Stimulated activated CD4-positive, alpha-beta T cell treated with anti-CD3 and anti-CD28 coated beads, Interleukin-1b, Interleukin-23, amount 100 ng/mL, for 24 hours (primary cell): Measurements from ENCODE around the gene ST14.

ENCODE experiments used
- DNase-seq, 4 experiments: peaks; one replicate each; pipeline ENCODE4 v3.0.0-alpha.2; 2020; ENCODE audit warnings: low read depth in 4 of 4, low spot score in 1 of 4

Gene ST14

GRCh38 chr11:130133716-130134115 lies 25.9 kb upstream of the ST14 start:
- DNase-seq, result no peak

- no peak for DNase-seq
Measured at GRCh38 chr11:130136107-130136506, 23.5 kb upstream of the ST14 start.

GRCh38 chr11:130137999-130138398 lies 21.6 kb upstream of the ST14 start:
- no peak for DNase-seq

- no peak for DNase-seq
Measured at GRCh38 chr11:130139401-130139800, 20.2 kb upstream of the ST14 start.

- DNase-seq, result no peak
Measured at GRCh38 chr11:130141561-130142341, 17.8 kb upstream of the ST14 start.

- no peak for DNase-seq
Measured at GRCh38 chr11:130144141-130144540, 15.4 kb upstream of the ST14 start.

GRCh38 chr11:130144861-130145281 lies 14.7 kb upstream of the ST14 start:
- no peak for DNase-seq

GRCh38 chr11:130145311-130145812 lies 14.2 kb upstream of the ST14 start:
- no peak for DNase-seq

GRCh38 chr11:130145975-130146776 lies 13.4 kb upstream of the ST14 start:
- DNase-seq, result no peak

GRCh38 chr11:130146796-130147195 lies 12.8 kb upstream of the ST14 start:
- DNase-seq, result no peak

- DNase-seq, result no peak
Measured at GRCh38 chr11:130148796-130149326, 10.7 kb upstream of the ST14 start.

- DNase-seq, result no peak
Measured at GRCh38 chr11:130150790-130151189, 8.8 kb upstream of the ST14 start.

GRCh38 chr11:130151196-130151595 lies 8.4 kb upstream of the ST14 start:
- no peak for DNase-seq

- no peak for DNase-seq
Measured at GRCh38 chr11:130156108-130157022, 3.2 kb upstream of the ST14 start.

GRCh38 chr11:130157101-130157500 lies 2.5 kb upstream of the ST14 start:
- DNase-seq, result no peak

- DNase-seq, result no peak
Measured at GRCh38 chr11:130157840-130158239, 1.7 kb upstream of the ST14 start.

- DNase-seq, result no peak
Measured at GRCh38 chr11:130159139-130159538, 443 bp upstream of the ST14 start.

GRCh38 chr11:130160498-130161155 lies 1.0 kb downstream of the ST14 start:
- no peak for DNase-seq

GRCh38 chr11:130161441-130162145 lies 2.0 kb downstream of the ST14 start:
- no peak for DNase-seq

GRCh38 chr11:130162733-130163132 lies 3.2 kb downstream of the ST14 start:
- DNase-seq, result no peak
